BJ (cell line): ENCODE measurements around the gene PSD4. TPM values are rescaled to one million over a fixed set of nuclear protein-coding genes. Genes with fewer than 3 reads are reported as not detected.

Experiments
- CTCF ChIA-PET: fragments of 350-600 bp; formaldehyde crosslinking; extraction: SDS; loops from one replicate; lab custom pipeline; 2021; ENCODE audit warnings: antibody characterized with exemption, inconsistent platforms; lab: Yijun Ruan, JAX
- POLR2A ChIA-PET: fragments of 300-600 bp; sonication (Branson Sonifier 250); formaldehyde crosslinking; extraction: SDS; loops from one replicate; lab custom pipeline; 2021; ENCODE audit warnings: antibody characterized with exemption; lab: Charles Lee
- DNase-seq: peaks from one replicate; pipeline ENCODE4 v3.0.0-alpha.2; 2011; ENCODE audit warnings: low read depth
- H3K27me3 ChIP-seq: 2 replicates; pipeline ENCODE4 v1.6.0; 2011; ENCODE audit warnings: low read length; ENCODE audit not compliant: control insufficient read depth, insufficient read depth
- H3K36me3 ChIP-seq: 2 replicates; pipeline ENCODE4 v1.5.1; 2011; ENCODE audit warnings: low read length; ENCODE audit not compliant: control insufficient read depth, insufficient read depth
- H3K4me3 ChIP-seq: 2 replicates; pipeline ENCODE4 v1.5.1; 2011; ENCODE audit warnings: low read depth, mild to moderate bottlenecking, control low read depth, low read length
- polyA plus RNA-seq: library from polyadenylated mRNA; depleted of rRNA; stranded (reverse); fragments of >200 nt; gene quantifications from 2 replicates; pipeline ENCODE4 v1.2.3, GENCODE V29; 2011
- TF ChIP-seq, protein P1 (sequence below): IDR thresholded peaks from 2 replicates; pipeline ENCODE4 v1.5.1; 2011; ENCODE audit warnings: low read depth, mild to moderate bottlenecking, control low read depth, inconsistent platforms, low read length, moderate library complexity; ENCODE audit not compliant: insufficient read depth

The PSD4 gene
- polyA plus RNA-seq, 1 experiment = 1.9 TPM

DNA sequence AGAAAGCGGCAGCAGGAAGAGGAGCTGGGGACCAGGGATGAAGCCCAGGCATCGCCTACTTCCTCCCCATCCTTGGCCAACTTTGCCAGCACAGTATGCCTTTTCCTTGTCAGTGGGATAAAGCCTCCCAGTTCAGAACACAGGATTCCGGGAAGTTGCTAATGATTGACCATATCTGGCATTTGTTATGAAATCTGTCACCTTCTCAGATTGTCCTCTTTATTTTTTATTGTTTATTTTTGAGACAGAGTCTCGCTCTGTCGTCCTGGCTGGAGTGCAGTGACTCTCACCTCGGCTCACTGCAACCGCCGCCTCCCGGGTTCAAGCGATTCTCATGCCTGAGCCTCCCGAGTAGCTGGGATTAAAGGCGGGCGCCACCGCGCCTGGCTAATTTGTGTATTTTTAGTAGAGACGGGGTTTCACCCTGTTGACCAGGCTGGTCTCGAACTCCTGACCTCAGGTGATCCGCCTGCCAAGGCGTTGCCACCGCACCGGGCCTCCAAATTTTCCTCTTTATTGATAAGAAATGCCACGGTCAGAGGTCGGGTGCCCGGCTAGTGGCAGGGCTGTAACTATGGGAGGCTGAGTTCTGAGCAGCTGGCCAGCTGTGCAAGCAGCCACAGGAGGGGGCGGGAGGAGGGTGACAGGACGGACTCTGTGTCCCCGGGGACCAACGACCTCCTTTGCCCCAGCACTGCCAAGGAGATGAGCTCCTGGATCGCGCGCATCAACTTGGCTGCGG, 24.4 kb downstream of the PSD4 start:
- CTCF ChIA-PET = interaction anchor here (0.6 to 15.0 kb wide), 48 partner anchors 7 to 192 kb away, joined by 3 to 213 read pairs (median 6); partner anchors contain the start of gene PSD4

DNA sequence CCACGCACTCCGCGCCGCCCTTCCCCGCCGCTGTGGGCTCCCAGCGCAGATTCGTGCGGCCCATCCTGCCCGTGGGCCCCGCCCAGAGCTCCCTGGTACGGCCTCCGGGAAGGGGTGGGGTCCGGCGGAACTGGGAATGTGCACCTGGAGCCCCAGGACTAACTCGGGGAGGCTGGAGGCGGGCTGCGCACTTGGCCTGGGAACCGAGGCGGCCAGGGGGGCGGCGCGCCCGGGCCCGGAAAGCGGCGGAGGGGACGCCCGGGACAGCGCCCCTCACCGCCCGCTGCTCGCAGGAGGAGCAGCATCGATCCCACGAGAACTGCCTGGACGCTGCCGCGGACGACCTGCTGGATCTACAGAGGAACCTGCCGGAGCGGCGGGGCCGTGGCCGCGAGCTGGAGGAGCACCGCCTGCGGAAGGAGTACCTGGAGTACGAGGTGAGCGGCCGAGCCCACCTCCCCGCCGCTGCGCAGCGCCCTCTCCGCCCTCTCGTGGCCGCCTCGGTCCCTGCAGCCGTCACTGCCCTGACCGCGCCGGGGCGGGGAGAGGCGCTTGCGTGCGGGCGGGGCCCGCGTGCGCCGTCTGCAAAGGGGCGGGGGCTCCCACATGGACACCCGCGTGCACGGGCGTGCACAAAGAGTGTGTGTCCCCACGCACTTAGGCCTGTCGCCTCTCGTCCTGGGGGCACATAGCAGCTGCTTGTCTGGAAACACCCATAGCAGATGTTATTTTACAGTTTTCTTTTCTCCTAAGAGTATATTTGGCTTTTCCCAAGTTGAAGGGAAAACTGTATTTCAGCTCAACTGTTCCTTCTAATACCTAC, 25.2 kb downstream of the PSD4 start:
- DNase-seq = no peak
- Histone ChIP-seq H3K36me3 (no peaks in the 10 kb centered on the region), H3K4me3 (peak overlapping the region; percentile 66), H3K27me3 (no peaks in the 10 kb centered on the region)
- TF ChIP-seq, protein P1, sequence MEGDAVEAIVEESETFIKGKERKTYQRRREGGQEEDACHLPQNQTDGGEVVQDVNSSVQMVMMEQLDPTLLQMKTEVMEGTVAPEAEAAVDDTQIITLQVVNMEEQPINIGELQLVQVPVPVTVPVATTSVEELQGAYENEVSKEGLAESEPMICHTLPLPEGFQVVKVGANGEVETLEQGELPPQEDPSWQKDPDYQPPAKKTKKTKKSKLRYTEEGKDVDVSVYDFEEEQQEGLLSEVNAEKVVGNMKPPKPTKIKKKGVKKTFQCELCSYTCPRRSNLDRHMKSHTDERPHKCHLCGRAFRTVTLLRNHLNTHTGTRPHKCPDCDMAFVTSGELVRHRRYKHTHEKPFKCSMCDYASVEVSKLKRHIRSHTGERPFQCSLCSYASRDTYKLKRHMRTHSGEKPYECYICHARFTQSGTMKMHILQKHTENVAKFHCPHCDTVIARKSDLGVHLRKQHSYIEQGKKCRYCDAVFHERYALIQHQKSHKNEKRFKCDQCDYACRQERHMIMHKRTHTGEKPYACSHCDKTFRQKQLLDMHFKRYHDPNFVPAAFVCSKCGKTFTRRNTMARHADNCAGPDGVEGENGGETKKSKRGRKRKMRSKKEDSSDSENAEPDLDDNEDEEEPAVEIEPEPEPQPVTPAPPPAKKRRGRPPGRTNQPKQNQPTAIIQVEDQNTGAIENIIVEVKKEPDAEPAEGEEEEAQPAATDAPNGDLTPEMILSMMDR = peak; percentile 67
- CTCF ChIA-PET = interaction anchor here (0.6 to 15.0 kb wide), 60 partner anchors 8 to 1345 kb away, joined by 3 to 213 read pairs (median 4); partner anchors contain the start of genes IL1B and PSD4
- POLR2A ChIA-PET = no interaction called here

More for the DNA sequence above, 24.4 kb downstream of the PSD4 start:
- POLR2A ChIA-PET = no interaction called here
- no peaks in the 10 kb centered on the region for H3K27me3 ChIP-seq
- TF ChIP-seq, protein P1 = no peak
- no peaks in the 10 kb centered on the region for H3K36me3 ChIP-seq
- DNase-seq = no peak
- H3K4me3 ChIP-seq = peak overlapping the region; percentile 66

DNA sequence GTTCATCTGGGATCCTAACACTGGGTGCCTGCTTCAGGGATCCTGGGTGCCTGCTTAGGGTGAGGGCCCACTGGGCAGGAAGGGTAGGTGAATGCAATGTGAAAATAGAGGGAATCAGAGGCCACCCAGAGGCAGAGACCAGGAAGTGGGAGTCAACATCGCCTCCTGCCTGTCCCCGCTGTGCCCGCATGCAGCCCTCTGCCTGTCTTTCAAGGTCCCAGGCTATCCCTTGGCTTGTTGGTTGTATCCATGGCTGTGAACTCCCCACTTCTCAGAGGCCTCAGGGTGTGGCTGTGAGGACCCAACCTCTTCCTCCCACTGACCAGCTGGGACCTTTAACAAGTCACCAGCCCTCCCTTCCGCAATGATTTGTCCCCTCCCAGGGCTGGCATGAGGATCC, 26.5 kb downstream of the PSD4 start:
- DNase-seq = no peak
- POLR2A ChIA-PET = no interaction called here
- Histone ChIP-seq H3K27me3 (no peaks in the 10 kb centered on the region), H3K36me3 (no peaks in the 10 kb centered on the region), H3K4me3 (no peak overlapping the region)
- TF ChIP-seq, protein P1 = no peak
- CTCF ChIA-PET = interaction anchor here (1.0 to 15.0 kb wide), 14 partner anchors 9 to 364 kb away, joined by 3 to 213 read pairs (median 10); partner anchors contain the start of gene IL1B

DNA sequence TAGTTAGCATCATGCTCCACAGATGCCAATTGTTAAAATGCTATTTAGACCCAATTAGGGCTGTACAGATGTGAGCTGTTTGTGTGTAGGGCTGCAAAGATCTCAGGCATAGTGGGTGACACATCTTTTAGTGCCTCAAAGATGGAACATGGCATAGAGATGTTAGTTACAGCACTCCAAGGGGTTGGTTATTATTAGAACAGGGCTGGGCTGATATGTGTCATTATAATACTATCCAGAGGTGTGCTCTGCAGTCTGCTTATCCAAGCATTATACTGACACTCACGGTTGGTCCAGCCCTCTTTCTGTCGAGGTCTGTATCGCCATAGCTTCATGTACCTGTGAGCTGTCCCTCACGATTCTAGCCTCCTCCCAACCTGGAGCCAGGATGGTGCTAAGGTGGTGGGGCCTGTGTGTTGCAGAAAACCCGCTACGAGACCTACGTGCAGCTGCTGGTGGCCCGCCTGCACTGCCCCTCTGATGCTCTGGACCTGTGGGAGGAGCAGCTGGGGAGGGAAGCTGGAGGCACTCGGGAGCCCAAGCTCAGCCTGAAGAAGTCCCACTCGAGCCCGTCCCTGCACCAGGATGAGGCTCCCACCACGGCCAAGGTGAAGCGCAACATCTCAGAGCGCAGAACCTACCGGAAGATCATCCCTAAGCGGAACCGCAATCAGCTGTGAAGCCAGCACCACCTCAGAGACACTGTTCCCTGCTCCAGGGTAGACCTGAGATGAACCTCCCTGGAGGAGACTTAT, 27.1 kb downstream of the PSD4 start:
- DNase-seq = no peak
- H3K36me3 ChIP-seq = no peaks in the 10 kb centered on the region
- H3K27me3 ChIP-seq = no peaks in the 10 kb centered on the region
- TF ChIP-seq, protein P1 = no peak
- H3K4me3 ChIP-seq = no peak overlapping the region
- POLR2A ChIA-PET = no interaction called here
- CTCF ChIA-PET = interaction anchor here (1.1 to 15.0 kb wide), 11 partner anchors 9 to 189 kb away, joined by 3 to 213 read pairs (median 12); no protein-coding TSS in a partner anchor
